Naive B cell (primary cell): ENCODE measurements around the gene GRP. TPM values are rescaled to one million over a fixed set of nuclear protein-coding genes. Genes with fewer than 3 reads are reported as not detected.
A peak's percentile ranks its signal among the peaks of the same experiment; 100 is the strongest.
"Not testable (repeated sequence)": the region's sequence is repeated elsewhere in the genome, so short reads cannot be mapped to it uniquely, and the experiment has no call there.

Experiments
- ATAC-seq, 2 donors: fragments of 150-1000 bp; cut with Tn5 transposase; 2 replicates each; pipeline ENCODE4 v1.10.0; 2021; ENCODE audit warnings: low read depth in 2 of 2, mild to moderate bottlenecking in 2 of 2, moderate library complexity in 2 of 2
- DNase-seq: peaks from one replicate; pipeline ENCODE4 v3.0.0; 2022
- H3K27ac Mint-ChIP-seq, 6 donors: one replicate each; pipeline ENCODE4 v1.8.0; 2020 to 2022; ENCODE audit warnings: mild to moderate bottlenecking in 6 of 6, mixed read lengths in 6 of 6, moderate library complexity in 5 of 6, inconsistent platforms in 2 of 6
- H3K27me3 Mint-ChIP-seq, 3 donors: one replicate each; pipeline ENCODE4 v1.8.0; 2021 to 2022; ENCODE audit warnings: mixed read lengths in 3 of 3, mild to moderate bottlenecking in 1 of 3
- H3K36me3 Mint-ChIP-seq, 2 donors: one replicate each; pipeline ENCODE4 v1.8.0; 2020 to 2022; ENCODE audit warnings: mixed read lengths in 2 of 2, inconsistent platforms in 1 of 2, mild to moderate bottlenecking in 1 of 2
- H3K4me1 Mint-ChIP-seq, 3 donors: one replicate each; pipeline ENCODE4 v1.8.0; 2020 to 2022; ENCODE audit warnings: mixed read lengths in 3 of 3, inconsistent platforms in 1 of 3, mild to moderate bottlenecking in 1 of 3, moderate library complexity in 1 of 3
- H3K4me3 Mint-ChIP-seq, 8 donors: one replicate each; pipeline ENCODE4 v1.8.0; 2020 to 2022; ENCODE audit warnings: mild to moderate bottlenecking in 8 of 8, mixed read lengths in 8 of 8, moderate library complexity in 8 of 8, inconsistent platforms in 2 of 8
- H3K9me3 Mint-ChIP-seq, 7 donors: one replicate each; pipeline ENCODE4 v1.8.0; 2020 to 2022; ENCODE audit warnings: mixed read lengths in 7 of 7, mild to moderate bottlenecking in 5 of 7, inconsistent platforms in 2 of 7, moderate library complexity in 1 of 7
- polyA plus RNA-seq, 6 donors: library from polyadenylated mRNA; unstranded; fragments of 300-500 nt; fragmentation: Illumina TruSeq; gene quantifications; one replicate each; pipeline ENCODE4 v1.2.3, GENCODE V29; 2021; ENCODE audit warnings: low read depth in 6 of 6

GRP gene
- polyA plus RNA-seq, 6 donors from 2014 or later: not detected

- Mint-ChIP-seq H3K27me3 (peaks cover 33 to 57% (median 52%) of the 10 kb centered on the region in 3 donors), H3K9me3 (peaks cover 0 to 2% (median 0%) of the 10 kb centered on the region in 7 donors), H3K4me3 (no peak overlapping the region), H3K4me1 (no peaks in the 10 kb centered on the region), H3K36me3 (no peaks in the 10 kb centered on the region), H3K27ac (no peak overlapping the region)
- ATAC-seq (no peak), DNase-seq (no peak)
These were observed 12.5 kb downstream of the GRP start for GRCh38 chr18:59232309-59233016.

- H3K27ac Mint-ChIP-seq: no peak overlapping the region
- no peaks in the 10 kb centered on the region for H3K36me3 Mint-ChIP-seq
- no peak for DNase-seq
- peaks cover 33 to 53% (median 51%) of the 10 kb centered on the region in 3 donors for H3K27me3 Mint-ChIP-seq
- no peak overlapping the region for H3K4me3 Mint-ChIP-seq
- H3K4me1 Mint-ChIP-seq: no peaks in the 10 kb centered on the region
- ATAC-seq: no peak
- peaks cover 0 to 7% (median 0%) of the 10 kb centered on the region in 7 donors for H3K9me3 Mint-ChIP-seq
These were observed 13.1 kb downstream of the GRP start for GRCh38 chr18:59233017-59233410.

- Mint-ChIP-seq H3K4me3 (no peak overlapping the region), H3K27me3 (peaks cover 26 to 40% (median 37%) of the 10 kb centered on the region in 3 donors), H3K4me1 (no peaks in the 10 kb centered on the region), H3K9me3 (peaks cover 0 to 13% (median 7%) of the 10 kb centered on the region in 7 donors), H3K36me3 (peaks cover 0 to 6% of the 10 kb centered on the region in 2 donors), H3K27ac (no peak overlapping the region)
- no peak for DNase-seq
- ATAC-seq: no peak
These were observed 18.4 kb downstream of the GRP start for GRCh38 chr18:59238385-59238784.

- Mint-ChIP-seq H3K9me3 (peaks cover 0 to 13% (median 7%) of the 10 kb centered on the region in 7 donors), H3K4me1 (no peaks in the 10 kb centered on the region), H3K36me3 (peaks cover 0 to 6% of the 10 kb centered on the region in 2 donors), H3K27ac (no peak overlapping the region), H3K27me3 (peaks cover 31 to 40% (median 37%) of the 10 kb centered on the region in 3 donors), H3K4me3 (no peak overlapping the region)
- DNase-seq (no peak), ATAC-seq (no peak)
These were observed 19.7 kb downstream of the GRP start for GRCh38 chr18:59239642-59240041.

GRCh38 chr18:59242906-59243305 lies 22.9 kb downstream of the GRP start:
- peaks cover 0 to 11% (median 7%) of the 10 kb centered on the region in 7 donors for H3K9me3 Mint-ChIP-seq
- H3K27ac Mint-ChIP-seq: no peak overlapping the region
- DNase-seq (no peak), ATAC-seq (no peak)
- no peaks in the 10 kb centered on the region for H3K4me1 Mint-ChIP-seq
- H3K27me3 Mint-ChIP-seq: peaks cover 36 to 49% (median 44%) of the 10 kb centered on the region in 3 donors
- no peak overlapping the region for H3K4me3 Mint-ChIP-seq
- peaks cover 0 to 6% of the 10 kb centered on the region in 2 donors for H3K36me3 Mint-ChIP-seq

GRCh38 chr18:59246796-59247195 lies 26.8 kb downstream of the GRP start:
- Mint-ChIP-seq H3K4me1 (no peaks in the 10 kb centered on the region), H3K27ac (peak overlapping the region in 1 of 6 donors; percentile 41), H3K4me3 (no peak overlapping the region), H3K27me3 (peaks cover 39 to 55% (median 54%) of the 10 kb centered on the region in 3 donors), H3K9me3 (peaks cover 0 to 6% (median 1%) of the 10 kb centered on the region in 7 donors), H3K36me3 (no peaks in the 10 kb centered on the region)
- ATAC-seq (no peak), DNase-seq (no peak)

GRCh38 chr18:59249199-59249774 lies 29.3 kb downstream of the GRP start:
- Mint-ChIP-seq H3K27me3 (peaks cover 48 to 78% (median 52%) of the 10 kb centered on the region in 3 donors), H3K4me1 (no peaks in the 10 kb centered on the region), H3K36me3 (no peaks in the 10 kb centered on the region), H3K27ac (no peak overlapping the region), H3K9me3 (peaks cover 0 to 8% (median 0%) of the 10 kb centered on the region in 7 donors), H3K4me3 (peak overlapping the region in 1 of 8 donors; percentile 16)
- DNase-seq (no peak), ATAC-seq (no peak)

GRCh38 chr18:59255491-59255890 lies 35.5 kb downstream of the GRP start:
- ATAC-seq, H3K4me3 Mint-ChIP-seq, H3K36me3 Mint-ChIP-seq, H3K27ac Mint-ChIP-seq, H3K4me1 Mint-ChIP-seq, DNase-seq: not testable (repeated sequence)
- Mint-ChIP-seq H3K9me3 (peaks cover 0 to 16% (median 8%) of the 10 kb centered on the region in 7 donors), H3K27me3 (peaks cover 23 to 60% (median 40%) of the 10 kb centered on the region in 3 donors)

GRCh38 chr18:59261842-59262241 lies 41.9 kb downstream of the GRP start:
- H3K27ac Mint-ChIP-seq, H3K4me3 Mint-ChIP-seq, DNase-seq, ATAC-seq: not testable (repeated sequence)
- H3K9me3 Mint-ChIP-seq: peaks cover 0 to 18% (median 11%) of the 10 kb centered on the region in 7 donors
- peaks cover 45 to 91% (median 55%) of the 10 kb centered on the region in 3 donors for H3K27me3 Mint-ChIP-seq
- peaks cover 5 to 20% (median 8%) of the 10 kb centered on the region in 3 donors for H3K4me1 Mint-ChIP-seq
- H3K36me3 Mint-ChIP-seq: peaks cover 8 to 15% of the 10 kb centered on the region in 2 donors

- DNase-seq, H3K4me3 Mint-ChIP-seq, ATAC-seq, H3K27ac Mint-ChIP-seq: not testable (repeated sequence)
- Mint-ChIP-seq H3K36me3 (peaks cover 8 to 15% of the 10 kb centered on the region in 2 donors), H3K9me3 (peaks cover 0 to 18% (median 10%) of the 10 kb centered on the region in 7 donors), H3K27me3 (peaks cover 46 to 95% (median 59%) of the 10 kb centered on the region in 3 donors), H3K4me1 (peaks cover 5 to 24% (median 8%) of the 10 kb centered on the region in 3 donors)
These were observed 42.3 kb downstream of the GRP start for GRCh38 chr18:59262243-59262642.

GRCh38 chr18:59263661-59264060 lies 43.7 kb downstream of the GRP start:
- DNase-seq: no peak
- no peak for ATAC-seq
- peak overlapping the region in 5 of 8 donors; percentile 38 to 70 (median 52) for H3K4me3 Mint-ChIP-seq
- H3K9me3 Mint-ChIP-seq: peaks cover 0 to 18% (median 8%) of the 10 kb centered on the region in 7 donors
- peaks cover 13 to 32% (median 13%) of the 10 kb centered on the region in 3 donors for H3K4me1 Mint-ChIP-seq
- H3K27me3 Mint-ChIP-seq: peaks cover 54 to 97% (median 66%) of the 10 kb centered on the region in 3 donors
- H3K36me3 Mint-ChIP-seq: peaks cover 8 to 15% of the 10 kb centered on the region in 2 donors
- H3K27ac Mint-ChIP-seq: no peak overlapping the region

GRCh38 chr18:59264121-59264571 lies 44.2 kb downstream of the GRP start:
- H3K27ac Mint-ChIP-seq: no peak overlapping the region
- H3K36me3 Mint-ChIP-seq: peaks cover 8 to 15% of the 10 kb centered on the region in 2 donors
- ATAC-seq: no peak
- peak overlapping the region in 4 of 8 donors; percentile 37 to 55 (median 45) for H3K4me3 Mint-ChIP-seq
- H3K27me3 Mint-ChIP-seq: peaks cover 58 to 95% (median 66%) of the 10 kb centered on the region in 3 donors
- no peak for DNase-seq
- H3K9me3 Mint-ChIP-seq: peaks cover 0 to 18% (median 8%) of the 10 kb centered on the region in 7 donors
- H3K4me1 Mint-ChIP-seq: peaks cover 14 to 33% (median 16%) of the 10 kb centered on the region in 3 donors

- Mint-ChIP-seq H3K27me3 (peaks cover 61 to 95% (median 66%) of the 10 kb centered on the region in 3 donors), H3K36me3 (peaks cover 8 to 16% of the 10 kb centered on the region in 2 donors), H3K9me3 (peaks cover 0 to 17% (median 8%) of the 10 kb centered on the region in 7 donors), H3K4me1 (peaks cover 18 to 37% (median 21%) of the 10 kb centered on the region in 3 donors), H3K27ac (no peak overlapping the region), H3K4me3 (peak overlapping the region; percentile 63 to 84 (median 73))
- ATAC-seq: no peak
- DNase-seq: no peak
These were observed 44.8 kb downstream of the GRP start for GRCh38 chr18:59264651-59265245.
